Measurements from ENCODE around the gene CBLN2.

- TF ChIP-seq CTCF (conservative IDR thresholded peaks at IDR 0.05; ENCODE audit: low read length), result no peak
- TF ChIP-seq EZH2phosphoT487 (IDR thresholded peaks at IDR 0.05; ENCODE audit: borderline replicate concordance), result no peak
Measured at GRCh38 chr18:72588360-72588759, 44.2 kb upstream of the CBLN2 start.
